ENCODE data around the gene OPN5.

Gene OPN5

GRCh38 chr6:47865206-47865605, 83.4 kb downstream of the OPN5 start:
- DNase-seq, result no peak

GRCh38 chr6:47875593-47875992, 93.8 kb downstream of the OPN5 start:
- no peak for DNase-seq

All from activated naive CD4-positive, alpha-beta T cell (primary cell).